ENCODE results near the gene HSFX4. TPM values are rescaled to one million over a fixed set of nuclear protein-coding genes. Genes with fewer than 3 reads are reported as not detected.
"Not testable (repeated sequence)": the region's sequence is repeated elsewhere in the genome, so short reads cannot be mapped to it uniquely, and the experiment has no call there.

The HSFX4 gene
- total RNA-seq, result not detected
- not detected for polyA plus RNA-seq

- H3K27ac ChIP-seq; H3K4me1 ChIP-seq; H3K9me3 ChIP-seq; H3K4me3 ChIP-seq; H3K27me3 ChIP-seq; DNase-seq; H3K36me3 ChIP-seq; intact Hi-C loops (cut with DNase I): not testable (repeated sequence)
- 86 to 96% methylated on average over 2 of the region's 7 CpGs for whole genome bisulfite sequencing, 2 donors
Measured at GRCh38 chrX:149929400-149929799, at the start of gene HSFX4. Gene HSFX4, plus strand, starts transcription at chrX:149929573. Its CDS starts 72 bp downstream, at chrX:149929645.

DNA sequence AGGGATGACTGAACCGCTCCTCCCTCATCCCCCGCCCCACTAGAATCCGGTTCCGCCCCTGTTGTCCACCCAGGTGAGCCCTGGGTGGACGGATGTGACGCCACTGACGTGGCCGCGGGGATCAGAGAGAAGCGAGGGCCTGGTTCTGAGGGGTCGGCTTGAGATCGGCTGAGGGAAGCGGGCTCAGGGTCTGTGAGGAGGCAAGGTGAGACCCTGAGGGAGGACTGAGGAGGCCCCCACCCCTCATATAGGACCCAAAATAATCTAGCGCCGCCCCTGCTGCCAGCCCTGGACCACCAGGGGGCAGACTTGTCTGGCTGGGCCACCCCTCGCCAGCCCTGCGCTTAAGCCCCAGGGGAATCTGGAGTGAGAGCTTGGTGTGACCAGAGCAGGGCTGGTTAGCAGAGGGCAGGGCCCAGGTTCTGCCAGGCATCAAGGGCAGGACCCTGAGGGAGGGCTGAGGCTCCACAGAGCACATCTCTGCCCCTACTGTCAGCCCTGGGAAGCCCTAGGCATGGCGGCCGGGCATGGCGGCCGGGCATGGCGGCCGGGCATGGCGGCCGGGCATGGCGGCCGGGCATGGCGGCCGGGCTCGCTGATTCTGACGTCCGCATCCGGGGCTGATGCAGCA is 48.2 kb upstream of the HSFX4 start, which contains the start of gene MAGEA8:
TSS of gene MAGEA8 (plus strand) at position 103 of the 631 bp plus-strand sequence. CDS start 3,090 bp downstream, outside the sequence.
- DNase-seq, result no peak
- intact Hi-C loops (cut with DNase I), result no loop called here
- no peaks in the 10 kb centered on the region for H3K36me3 ChIP-seq
- H3K27me3 ChIP-seq, result no peaks in the 10 kb centered on the region
- no peak within 1 kb of the TSS for H3K27ac ChIP-seq
- 95 to 96% methylated on average over 33 of the region's 33 CpGs for WGBS, 2 donors
- no peaks in the 10 kb centered on the region for H3K4me1 ChIP-seq
- H3K9me3 ChIP-seq, result no peaks in the 10 kb centered on the region
- no peak within 1 kb of the TSS for H3K4me3 ChIP-seq
- TF ChIP-seq POLR2AphosphoS5 (IDR thresholded peaks at IDR 0.05) (no peak), POLR2A (IDR thresholded peaks at IDR 0.05) (no peak), CTCF (IDR thresholded peaks at IDR 0.05) (no peak), EP300 (IDR thresholded peaks at IDR 0.05) (no peak)

DNA sequence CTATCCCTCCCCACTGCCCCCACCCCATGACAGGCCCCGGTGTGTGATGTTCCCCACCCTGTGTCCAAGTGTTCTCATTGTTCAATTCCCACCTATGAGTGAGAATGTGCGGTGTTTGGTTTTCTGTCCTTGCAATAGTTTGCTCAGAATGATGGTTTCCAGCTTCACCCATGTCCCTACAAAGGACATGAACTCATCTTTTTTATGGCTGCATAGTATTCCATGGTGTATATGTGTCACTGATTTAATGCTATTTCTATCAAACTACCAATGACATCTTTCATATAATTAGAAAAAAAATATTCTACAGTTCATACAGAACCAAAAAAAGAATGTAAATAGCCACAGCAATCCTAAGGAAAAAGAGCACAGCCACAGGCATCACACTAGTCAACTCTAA is 38.5 kb upstream of the HSFX4 start:
- H3K9me3 ChIP-seq; intact Hi-C loops (cut with DNase I); H3K4me3 ChIP-seq; DNase-seq; H3K27ac ChIP-seq; H3K27me3 ChIP-seq; H3K36me3 ChIP-seq; H3K4me1 ChIP-seq: not testable (repeated sequence)
- WGBS, 2 donors, result 74 to 89% methylated on average over 2 of the region's 2 CpGs

DNA sequence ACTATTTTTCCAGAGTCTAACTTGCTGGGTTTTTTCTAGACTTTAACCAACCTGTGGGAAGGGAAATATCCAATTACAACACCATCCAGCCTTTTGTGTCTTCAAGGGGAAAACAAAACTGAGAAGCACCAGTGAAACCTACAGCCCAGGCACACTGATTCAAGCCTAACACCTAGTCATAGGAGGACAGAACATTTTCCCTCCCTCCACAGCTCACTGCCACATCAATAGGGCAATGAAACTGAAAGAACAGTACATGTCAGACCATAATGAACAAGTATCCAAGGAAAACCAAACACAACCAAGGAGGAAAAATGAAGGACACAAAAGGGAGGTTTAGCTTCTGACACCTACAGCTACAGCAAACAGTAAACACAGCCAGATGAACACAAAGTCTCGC is 30.8 kb upstream of the HSFX4 start:
- Histone ChIP-seq H3K36me3 (no peaks in the 10 kb centered on the region), H3K4me3 (no peak overlapping the region), H3K27ac (no peak overlapping the region), H3K27me3 (no peaks in the 10 kb centered on the region), H3K9me3 (no peaks in the 10 kb centered on the region), H3K4me1 (no peaks in the 10 kb centered on the region)
- intact Hi-C loops (cut with DNase I), result no loop called here
- WGBS, 2 donors, result 90 to 93% methylated on average over 1 of the region's 1 CpG
- TF ChIP-seq EP300 (IDR thresholded peaks at IDR 0.05), result no peak
- TF ChIP-seq POLR2A (IDR thresholded peaks at IDR 0.05), result no peak
- no peak for TF ChIP-seq POLR2AphosphoS5 (IDR thresholded peaks at IDR 0.05)
- no peak for TF ChIP-seq CTCF (IDR thresholded peaks at IDR 0.05)
- DNase-seq, result no peak

DNA sequence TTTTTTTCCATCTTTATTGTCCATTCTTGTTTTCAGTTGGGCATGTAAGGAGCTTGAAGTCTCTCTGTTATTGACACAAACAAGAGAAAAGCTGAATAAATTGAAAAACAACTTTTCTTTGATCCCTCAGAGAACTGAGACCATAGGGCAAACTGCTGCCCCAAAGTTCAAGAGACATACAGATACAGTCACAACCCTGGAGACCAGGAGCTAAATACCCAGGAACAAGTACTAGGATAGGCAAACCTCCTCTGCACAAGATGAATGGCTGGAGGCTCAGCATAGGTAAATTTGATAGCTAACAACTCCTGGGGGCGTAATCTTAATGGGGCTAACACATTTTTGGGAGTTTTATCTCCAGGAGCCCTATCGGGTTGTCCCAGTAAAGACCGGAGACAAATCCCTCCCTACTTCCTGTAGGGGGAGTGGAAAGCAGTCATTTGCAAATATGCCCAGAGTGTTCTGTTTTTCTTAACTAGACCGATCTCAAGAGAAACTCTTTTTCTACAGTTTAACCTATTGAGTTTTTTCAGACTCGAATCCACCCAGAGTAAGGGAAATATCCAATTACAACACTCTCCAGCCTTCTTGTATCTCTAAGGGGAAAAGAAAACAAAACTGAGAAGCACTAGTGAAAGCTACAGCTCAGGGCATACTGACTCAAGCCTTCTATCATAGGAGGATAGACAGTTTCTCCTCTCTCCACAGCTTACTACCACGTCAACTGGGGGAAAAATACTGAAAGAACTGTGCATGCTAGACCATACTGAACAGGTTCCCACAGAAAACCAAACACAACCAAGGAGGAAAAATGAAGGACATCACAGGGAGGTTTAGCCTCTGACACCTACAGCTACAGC is 25.3 kb upstream of the HSFX4 start:
- WGBS, 2 donors, result 11 to 19% methylated on average over 6 of the region's 6 CpGs
- intact Hi-C loops (cut with DNase I), result no loop called here
- no peak overlapping the region for H3K4me3 ChIP-seq
- no peak for DNase-seq
- no peak overlapping the region for H3K27ac ChIP-seq
- TF ChIP-seq CTCF (IDR thresholded peaks at IDR 0.05), result no peak
- TF ChIP-seq POLR2A (IDR thresholded peaks at IDR 0.05), result no peak
- no peak for TF ChIP-seq POLR2AphosphoS5 (IDR thresholded peaks at IDR 0.05)
- TF ChIP-seq EP300 (IDR thresholded peaks at IDR 0.05), result no peak
- H3K4me1 ChIP-seq, result no peaks in the 10 kb centered on the region
- H3K27me3 ChIP-seq, result no peaks in the 10 kb centered on the region
- H3K9me3 ChIP-seq, result no peaks in the 10 kb centered on the region
- no peaks in the 10 kb centered on the region for H3K36me3 ChIP-seq
